ENCODE results near the gene ALX4. TPM values are rescaled to one million over a fixed set of nuclear protein-coding genes. Genes with fewer than 3 reads are reported as not detected.

Gene ALX4
- total and polyA plus RNA-seq, 2 donors from 2014 or later = 0.09 to 0.16 TPM

DNA sequence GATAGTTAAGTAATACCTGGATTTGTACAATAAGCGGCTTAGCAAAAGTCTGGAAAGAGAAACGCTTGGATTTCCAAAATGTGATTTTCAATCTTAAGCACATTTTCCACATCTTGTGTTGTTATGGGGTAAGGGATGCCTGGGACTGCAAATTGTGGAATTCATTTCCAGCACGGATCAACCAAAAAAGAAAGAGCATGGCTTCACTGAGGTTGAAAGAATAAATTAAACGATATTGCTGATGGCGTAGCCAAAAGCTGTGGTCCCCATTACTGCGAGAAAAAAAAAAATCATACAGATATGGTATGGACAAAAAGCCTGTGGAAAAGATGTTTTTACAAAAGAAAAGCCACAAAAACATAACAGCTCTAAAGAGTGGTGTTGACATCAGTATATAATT, 26.0 kb upstream of the ALX4 start:
- Histone ChIP-seq H3K9me3 (ENCODE audit: control insufficient read depth in 2 of 3, insufficient read depth in 1 of 3, low read length in 3 of 3) (no peaks in the 10 kb centered on the region), H3K27me3 (ENCODE audit: control insufficient read depth, insufficient read depth, low read length) (peaks cover 63% of the 10 kb centered on the region), H3K27ac (ENCODE audit: low read depth in 2 of 2, low read length in 2 of 2) (no peak overlapping the region), H3K4me1 (ENCODE audit: control insufficient read depth in 2 of 3, insufficient read depth in 2 of 3, low read depth in 1 of 3, low read length in 3 of 3) (no peaks in the 10 kb centered on the region), H3K4me3 (ENCODE audit: low read length in 3 of 3) (no peak overlapping the region), H3K9ac (ENCODE audit: low read length in 3 of 3) (no peak overlapping the region), H3K36me3 (ENCODE audit: control insufficient read depth in 2 of 3, insufficient read depth in 3 of 3, low read length in 3 of 3) (no peaks in the 10 kb centered on the region)
- TF ChIP-seq CTCF (IDR thresholded peaks at IDR 0.05; ENCODE audit: borderline replicate concordance, extremely low read depth, insufficient read depth) = no peak
- intact Hi-C loops (cut with DNase I) = no loop called here
- DNase-seq = no peak
- FAIRE-seq = no peak

GRCh38 chr11:44335052-44335760, 25.3 kb upstream of the ALX4 start:
- TF ChIP-seq CTCF (IDR thresholded peaks at IDR 0.05; ENCODE audit: borderline replicate concordance, extremely low read depth, insufficient read depth) = no peak
- Histone ChIP-seq H3K9ac (ENCODE audit: low read length in 3 of 3) (no peak overlapping the region), H3K4me1 (ENCODE audit: control insufficient read depth in 2 of 3, insufficient read depth in 2 of 3, low read depth in 1 of 3, low read length in 3 of 3) (no peaks in the 10 kb centered on the region), H3K27me3 (ENCODE audit: control insufficient read depth, insufficient read depth, low read length) (peaks cover 63% of the 10 kb centered on the region), H3K27ac (ENCODE audit: low read depth in 2 of 2, low read length in 2 of 2) (no peak overlapping the region), H3K36me3 (ENCODE audit: control insufficient read depth in 2 of 3, insufficient read depth in 3 of 3, low read length in 3 of 3) (no peaks in the 10 kb centered on the region), H3K4me3 (ENCODE audit: low read length in 3 of 3) (no peak overlapping the region), H3K9me3 (ENCODE audit: control insufficient read depth in 2 of 3, insufficient read depth in 1 of 3, low read length in 3 of 3) (no peaks in the 10 kb centered on the region)
- intact Hi-C loops (cut with DNase I) = no loop called here
- DNase-seq (peak in 2 of 5 donors; percentile 26 to 54), FAIRE-seq (no peak)

DNA sequence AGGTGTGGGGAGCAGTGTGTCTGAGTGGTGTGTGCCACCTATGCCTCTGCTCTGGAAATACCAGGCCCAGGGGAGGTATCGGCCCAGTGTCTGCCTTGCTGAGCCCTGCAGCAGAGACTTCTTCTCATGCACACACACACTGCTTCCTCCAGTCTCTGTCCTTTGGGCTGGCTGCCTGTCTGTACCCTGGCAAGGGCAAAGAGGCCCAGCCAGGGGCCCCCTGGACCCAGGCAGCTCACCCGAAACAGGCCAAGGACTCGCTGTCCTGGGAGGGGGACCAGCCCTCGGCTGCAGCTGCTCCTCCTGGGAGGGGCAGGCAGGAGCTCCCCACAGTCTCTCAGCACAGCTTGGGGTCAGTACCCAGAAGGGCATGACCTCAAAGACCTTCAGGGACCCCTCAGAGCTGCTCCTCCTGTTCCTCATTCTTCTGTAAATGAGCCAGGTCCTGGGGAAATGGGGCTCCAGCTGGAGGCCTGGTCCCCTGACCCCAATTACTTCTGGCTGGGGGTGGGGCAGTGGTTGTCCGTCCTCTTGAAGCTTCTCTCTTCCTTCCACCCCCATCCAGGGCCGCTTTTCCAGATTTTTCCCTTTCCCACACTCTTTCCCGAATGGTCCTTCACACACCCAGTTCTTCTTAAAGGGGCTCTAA, 24.5 kb upstream of the ALX4 start:
- no peaks in the 10 kb centered on the region for H3K4me1 ChIP-seq (ENCODE audit: control insufficient read depth in 2 of 3, insufficient read depth in 2 of 3, low read depth in 1 of 3, low read length in 3 of 3)
- DNase-seq = no peak
- peaks cover 63% of the 10 kb centered on the region for H3K27me3 ChIP-seq (ENCODE audit: control insufficient read depth, insufficient read depth, low read length)
- no peak overlapping the region for H3K4me3 ChIP-seq (ENCODE audit: low read length in 3 of 3)
- H3K36me3 ChIP-seq (ENCODE audit: control insufficient read depth in 2 of 3, insufficient read depth in 3 of 3, low read length in 3 of 3) = no peaks in the 10 kb centered on the region
- H3K9me3 ChIP-seq (ENCODE audit: control insufficient read depth in 2 of 3, insufficient read depth in 1 of 3, low read length in 3 of 3) = no peaks in the 10 kb centered on the region
- TF ChIP-seq CTCF (IDR thresholded peaks at IDR 0.05; ENCODE audit: borderline replicate concordance, extremely low read depth, insufficient read depth) = no peak
- H3K9ac ChIP-seq (ENCODE audit: low read length in 3 of 3) = no peak overlapping the region
- intact Hi-C loops (cut with DNase I) = no loop called here
- FAIRE-seq = no peak
- H3K27ac ChIP-seq (ENCODE audit: low read depth in 2 of 2, low read length in 2 of 2) = no peak overlapping the region
